H4 (cell line): ENCODE results near the gene HOMER2. TPM values are rescaled to one million over a fixed set of nuclear protein-coding genes. Genes with fewer than 3 reads are reported as not detected.

ENCODE experiments used
- DNase-seq: peaks from one replicate; pipeline ENCODE4 v3.0.0-alpha.2; 2015; ENCODE audit warnings: low spot score
- total RNA-seq: library from RNA; depleted of rRNA; stranded (reverse); fragments of >200 nt; shearing (Covaris generic); gene quantifications from 2 replicates; pipeline ENCODE4 v1.2.3, GENCODE V29; 2014

The HOMER2 gene
- total RNA-seq, 1 experiment from 2014 or later = 16.0 TPM

DNA sequence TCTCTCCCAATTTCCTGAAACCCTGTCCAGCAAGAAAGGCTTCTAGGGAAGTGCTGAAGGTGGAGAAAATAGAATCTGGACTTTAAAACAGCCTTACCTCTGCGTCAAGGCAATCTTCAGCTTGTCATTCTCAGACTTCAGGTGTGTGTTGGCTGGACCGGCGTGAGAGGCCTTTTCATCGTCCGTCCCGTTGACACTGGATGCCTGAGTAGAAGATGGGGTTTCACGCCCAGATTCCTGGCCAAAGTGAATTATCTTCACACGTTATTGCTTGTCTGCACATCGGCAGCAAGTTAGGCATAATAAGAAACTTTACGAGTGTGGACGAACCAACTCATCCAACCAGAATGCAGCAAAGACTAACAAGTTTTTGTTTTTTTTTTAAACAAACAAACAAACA, 93.6 kb downstream of the HOMER2 start:
- DNase-seq = no peak

DNA sequence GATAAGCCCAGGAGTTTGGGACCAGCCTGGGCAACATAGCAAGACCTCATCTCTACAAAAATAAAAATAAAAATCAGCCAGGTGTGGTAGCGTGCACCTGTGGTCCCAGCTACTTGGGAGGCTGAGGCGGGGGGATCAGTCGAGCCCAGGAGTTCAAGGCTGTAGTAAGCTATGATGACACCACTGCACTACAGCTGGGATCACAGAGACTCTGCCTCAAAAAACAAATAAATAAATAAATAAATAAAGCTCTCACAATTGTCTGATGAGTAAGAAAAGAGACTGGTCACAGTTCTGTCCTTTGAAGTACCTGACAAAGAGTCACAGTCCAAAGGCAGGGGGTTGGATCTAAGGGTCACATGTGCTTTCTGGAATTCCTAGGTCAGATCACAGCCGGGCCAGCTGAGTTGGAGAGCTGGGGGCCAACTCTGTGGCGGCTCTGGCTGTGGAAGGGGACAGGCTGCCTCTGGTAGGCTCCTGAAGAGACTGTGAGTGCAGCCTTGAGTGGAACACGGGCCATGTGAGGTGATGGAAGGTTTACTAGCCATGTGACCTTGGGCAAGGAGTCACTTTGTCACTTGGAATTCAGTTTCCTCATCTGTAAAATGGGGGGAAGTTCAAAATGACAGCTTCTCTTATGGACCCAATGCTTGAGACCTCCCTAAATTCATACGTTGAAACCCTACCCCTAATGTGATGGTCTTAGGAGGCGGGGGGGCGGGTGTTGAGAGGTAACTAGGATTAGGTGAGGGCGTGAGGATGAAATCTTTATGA, 95.9 kb downstream of the HOMER2 start:
- DNase-seq = no peak

DNA sequence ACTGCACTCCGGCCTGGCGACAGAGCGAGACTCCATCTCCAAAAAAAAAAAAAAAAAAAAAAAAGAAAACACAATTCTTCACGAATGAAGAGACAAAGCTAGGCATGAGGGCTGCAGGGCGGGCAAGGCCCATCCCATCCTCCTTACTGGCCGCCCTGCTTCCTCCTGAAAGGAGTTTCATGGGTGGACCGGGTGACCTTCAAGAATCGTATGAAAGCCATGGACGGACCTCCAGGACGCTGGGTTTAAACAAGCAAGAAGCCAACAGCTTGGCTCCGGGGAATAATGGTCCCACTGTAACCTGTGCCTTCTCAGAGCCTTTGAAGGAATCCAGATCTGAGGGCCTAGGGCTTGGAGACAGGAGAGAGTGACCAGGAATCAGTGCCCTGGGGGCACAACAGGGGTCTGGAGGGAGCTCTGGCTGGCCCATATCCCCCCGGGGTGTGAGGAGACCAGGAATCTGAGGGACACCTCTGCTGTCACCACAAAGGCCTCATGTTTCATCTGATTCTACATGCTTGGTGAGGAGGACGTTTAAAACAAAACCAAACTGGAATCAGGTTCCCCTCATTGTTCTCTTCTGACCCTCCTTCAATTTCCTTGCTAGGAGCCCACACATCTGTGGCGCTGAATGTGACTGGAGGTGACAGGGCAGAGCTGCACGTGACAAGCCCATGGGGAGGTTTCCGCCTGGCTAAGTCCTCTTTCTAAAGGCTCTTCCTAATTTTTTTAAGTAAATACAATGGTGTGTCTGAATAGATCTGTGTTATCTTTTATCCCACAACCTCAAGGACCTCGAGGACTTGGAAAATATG, 97.0 kb downstream of the HOMER2 start:
- no peak for DNase-seq

DNA sequence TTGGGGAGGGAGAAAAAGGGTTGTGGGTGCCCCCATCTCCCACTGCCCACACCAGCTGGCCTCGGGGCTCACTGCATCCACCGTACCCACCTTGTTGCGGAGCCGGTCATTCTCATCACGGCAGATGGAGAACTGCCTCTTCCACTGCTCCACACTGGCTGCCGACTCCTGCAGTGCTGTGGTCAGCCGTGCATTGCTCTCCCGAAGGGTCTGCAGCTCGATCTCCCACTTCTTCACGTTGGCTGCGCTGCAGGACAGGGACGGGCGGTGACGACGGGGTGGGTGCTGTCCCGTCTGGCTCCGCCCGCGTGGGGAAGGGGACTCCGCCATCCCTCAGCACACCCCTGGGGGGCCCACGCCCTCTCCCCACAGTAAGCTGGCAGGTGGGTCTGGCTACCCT, 98.0 kb downstream of the HOMER2 start:
- DNase-seq = no peak

DNA sequence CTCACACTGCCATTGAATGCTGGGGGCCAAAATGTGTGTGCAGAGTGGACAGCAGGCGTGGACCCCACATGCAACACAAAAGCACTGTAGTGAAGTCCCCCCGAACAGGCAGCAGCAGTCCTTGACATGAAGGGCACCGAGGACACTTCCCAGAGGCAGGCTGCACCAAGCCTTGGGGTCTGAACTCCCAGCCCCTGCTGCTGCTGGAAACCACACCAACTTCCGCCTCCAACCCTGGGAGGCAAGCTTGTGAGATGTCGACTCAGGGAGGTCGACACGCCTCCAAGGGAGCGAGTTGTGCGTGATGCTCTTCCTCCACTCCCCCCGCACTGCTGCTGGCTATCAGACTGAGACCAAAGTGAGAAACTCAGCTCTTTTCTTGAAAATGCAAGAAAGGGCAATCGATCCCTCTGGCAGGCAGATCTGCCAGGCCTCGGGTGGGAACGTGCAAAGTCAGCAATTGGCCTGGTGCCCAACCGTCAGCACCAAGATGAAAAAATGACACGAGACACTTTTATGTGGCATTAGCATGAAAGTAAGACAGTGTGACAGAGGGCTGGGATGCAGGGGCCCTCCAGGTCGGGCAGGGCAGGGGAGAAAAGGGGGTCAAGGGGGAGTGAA, 99.5 kb downstream of the HOMER2 start:
- no peak for DNase-seq

DNA sequence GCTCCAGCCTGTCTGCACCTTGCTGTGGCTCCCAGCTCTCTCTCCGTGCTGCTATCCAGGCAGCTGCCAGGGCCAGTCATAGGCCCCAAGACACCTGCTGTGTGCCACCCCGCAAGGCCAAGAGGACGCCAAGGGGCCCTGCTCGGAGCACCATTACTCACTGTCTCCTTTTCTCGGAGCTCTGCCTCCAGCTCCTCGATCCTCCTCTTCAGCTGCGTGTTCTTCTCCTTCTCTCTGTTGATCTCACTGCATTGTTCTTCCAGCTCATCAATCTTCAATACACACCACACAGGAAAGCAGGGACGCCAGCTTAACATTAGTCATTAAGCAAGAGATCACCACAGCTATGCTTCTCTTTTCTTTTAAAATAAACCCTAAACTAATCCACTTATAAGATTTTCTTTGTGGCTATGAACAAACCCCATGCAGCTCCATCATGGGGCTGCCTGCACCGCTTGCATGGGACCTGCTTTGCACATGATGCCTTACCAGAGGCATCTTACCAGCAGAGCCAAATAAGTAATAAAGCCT, 100.5 kb downstream of the HOMER2 start:
- no peak for DNase-seq

DNA sequence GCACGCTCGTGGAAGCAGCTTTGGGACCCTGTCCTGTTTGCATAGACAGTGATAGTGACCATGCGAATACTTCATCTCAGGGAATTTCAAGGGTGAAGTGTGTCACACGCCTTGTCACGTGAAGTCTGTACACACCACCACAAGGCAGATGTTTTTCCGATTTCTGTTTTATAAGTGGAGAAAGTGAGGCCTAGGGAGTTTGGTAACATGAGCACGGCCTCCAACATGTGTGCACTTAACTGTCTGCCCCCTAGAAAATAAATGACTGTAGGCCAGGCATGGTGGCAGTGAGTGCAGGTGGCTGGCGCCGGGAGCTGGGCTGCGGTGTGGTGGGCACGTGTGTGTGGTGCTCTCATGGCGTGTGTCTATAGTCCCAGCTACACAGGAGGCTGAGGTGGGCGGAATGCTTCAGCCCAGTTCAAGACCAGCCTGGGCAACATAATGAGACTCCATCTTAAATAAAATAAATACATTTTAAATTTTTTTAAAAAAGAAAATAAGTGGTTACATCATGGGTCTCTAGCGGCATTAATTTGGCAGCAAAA, 101.1 kb downstream of the HOMER2 start:
- no peak for DNase-seq

DNA sequence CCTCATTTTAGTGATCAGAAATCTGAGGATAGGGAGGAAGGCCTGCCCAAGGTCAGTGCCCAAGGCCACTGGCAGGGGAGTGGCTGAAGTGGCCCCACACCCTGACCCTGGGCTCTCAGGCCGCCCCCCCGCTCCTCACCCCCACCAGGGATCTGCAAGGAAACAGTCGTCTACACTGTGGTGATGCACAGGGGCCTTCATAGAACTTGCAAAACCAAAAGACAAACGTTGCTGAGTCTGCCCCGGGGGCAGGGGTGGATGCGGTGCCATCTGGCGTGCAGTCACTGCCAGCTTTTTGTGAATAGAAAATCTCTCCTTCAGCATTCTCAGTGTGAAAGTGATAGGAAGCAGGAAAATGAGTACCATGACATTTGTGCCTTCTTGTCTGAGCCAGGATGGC, 101.8 kb downstream of the HOMER2 start:
- DNase-seq = no peak

DNA sequence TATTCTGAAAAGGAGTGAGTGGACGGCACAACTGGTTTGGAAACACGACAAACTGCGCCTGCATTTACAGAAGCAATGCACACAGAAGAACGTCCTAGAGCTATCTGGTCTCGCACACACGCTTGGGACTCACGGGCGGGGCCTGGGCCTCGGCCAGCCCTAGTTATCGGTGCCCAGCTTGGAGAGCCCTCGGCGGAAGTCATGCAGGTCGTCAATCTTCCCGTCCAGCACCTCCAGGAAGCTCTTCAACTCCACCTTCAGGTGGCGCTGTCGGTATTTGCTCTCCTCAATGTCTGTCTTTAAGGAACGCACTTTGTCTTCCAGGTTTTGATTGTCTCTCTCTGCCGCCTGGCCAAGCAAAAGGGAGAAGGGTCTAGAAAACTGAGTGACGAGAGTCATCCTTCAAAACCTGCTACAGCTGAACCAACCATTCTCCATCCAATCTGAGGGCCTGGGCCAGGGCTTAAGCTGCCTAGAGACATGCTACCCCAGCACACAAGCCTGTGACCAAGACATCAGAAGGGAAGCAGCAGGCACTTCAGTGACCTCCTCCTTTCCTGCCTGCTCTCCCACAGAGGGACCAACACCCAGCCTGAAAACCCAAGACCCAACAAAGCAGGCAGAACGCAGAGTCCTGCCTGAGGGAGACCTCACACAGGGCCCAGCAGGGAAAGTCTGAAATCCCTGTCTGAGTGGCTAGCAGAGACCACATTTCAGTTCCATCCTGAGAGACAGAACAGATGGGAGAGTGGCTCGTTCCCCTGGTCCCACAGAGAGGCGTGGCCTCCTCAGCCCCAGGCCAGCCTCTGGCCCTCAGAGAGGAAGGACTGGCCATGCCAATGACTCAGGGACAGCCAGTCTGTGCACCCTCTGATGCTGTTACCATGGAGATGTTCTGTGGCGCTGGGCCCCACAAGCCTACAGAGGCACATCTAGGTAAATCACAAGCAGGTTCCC, 102.7 kb downstream of the HOMER2 start:
- peak; percentile 21 for DNase-seq

DNA sequence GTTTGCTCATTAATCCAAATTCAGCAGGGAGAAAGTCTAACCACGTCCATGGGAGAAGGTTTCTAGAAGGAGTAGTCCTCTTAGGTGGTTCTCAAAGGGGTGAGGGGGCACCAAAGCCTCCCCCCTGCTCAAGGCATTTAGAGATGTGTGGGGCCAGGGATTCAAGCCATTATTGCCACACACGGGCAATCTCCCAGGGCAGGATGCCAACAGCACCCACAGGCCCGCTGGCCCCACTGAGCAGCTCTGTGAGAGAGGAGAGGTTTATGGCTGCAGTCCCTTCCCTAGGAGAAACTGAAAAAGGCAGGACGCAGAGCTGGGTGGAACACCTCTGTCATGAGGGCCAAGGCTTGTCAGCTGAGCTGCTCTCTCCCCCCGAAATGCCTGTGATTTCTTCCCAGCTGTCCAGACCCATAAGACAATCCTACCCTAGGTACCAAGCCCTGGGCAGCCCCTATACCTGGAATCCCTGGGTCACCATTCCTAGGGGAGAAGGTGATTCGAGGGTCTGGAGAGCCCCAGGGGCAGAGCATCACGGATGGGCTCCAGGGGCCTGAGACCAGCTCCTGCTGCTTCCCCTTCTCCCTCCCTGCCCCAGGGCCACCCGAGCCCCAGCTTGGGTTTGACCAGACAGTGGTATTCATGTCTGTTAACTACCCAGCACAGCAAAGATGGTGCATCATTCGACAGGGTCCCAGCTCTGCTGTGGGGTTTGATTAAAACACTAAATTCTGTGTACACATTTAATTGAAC, 104.1 kb downstream of the HOMER2 start:
- no peak for DNase-seq

DNA sequence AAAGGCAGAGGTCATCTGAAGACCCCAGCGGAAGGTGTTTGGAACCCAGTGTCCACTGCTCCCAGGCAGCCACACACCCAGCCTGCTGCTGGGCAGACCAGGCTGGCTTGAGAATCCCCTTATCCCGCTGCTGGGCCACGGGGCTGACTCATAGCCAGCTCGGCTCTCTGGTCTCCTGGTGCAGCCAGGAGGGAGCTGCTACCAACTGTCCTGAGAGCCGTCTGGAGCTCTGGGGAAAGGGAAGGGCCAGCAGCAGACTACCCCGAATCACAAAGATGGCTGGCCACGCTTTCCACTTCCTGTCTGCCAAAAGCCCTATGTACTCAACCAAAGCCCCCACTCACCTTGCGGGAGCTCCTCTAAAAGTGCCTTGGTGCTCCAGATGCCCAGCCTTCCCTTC, 104.8 kb downstream of the HOMER2 start:
- no peak for DNase-seq

DNA sequence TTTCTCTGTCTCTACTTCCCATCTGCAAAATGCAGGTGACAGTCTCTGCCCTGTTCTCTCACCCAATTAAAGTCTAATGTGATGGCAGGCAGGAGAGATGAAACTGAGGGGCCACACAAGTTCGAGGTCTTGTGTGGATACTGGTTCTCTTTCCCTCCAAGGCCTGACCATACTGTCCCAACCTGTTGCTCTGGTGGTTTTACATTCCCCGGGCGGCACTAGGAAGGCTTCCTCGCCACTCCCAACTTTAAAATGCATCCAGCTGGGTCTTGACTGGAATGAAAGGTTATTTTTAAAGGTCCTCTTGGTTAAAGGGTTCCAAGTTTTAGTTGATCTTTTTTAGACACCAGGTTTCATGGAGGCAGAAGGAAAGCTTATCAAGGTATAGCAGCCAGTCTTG, 105.9 kb downstream of the HOMER2 start:
- DNase-seq = no peak

DNA sequence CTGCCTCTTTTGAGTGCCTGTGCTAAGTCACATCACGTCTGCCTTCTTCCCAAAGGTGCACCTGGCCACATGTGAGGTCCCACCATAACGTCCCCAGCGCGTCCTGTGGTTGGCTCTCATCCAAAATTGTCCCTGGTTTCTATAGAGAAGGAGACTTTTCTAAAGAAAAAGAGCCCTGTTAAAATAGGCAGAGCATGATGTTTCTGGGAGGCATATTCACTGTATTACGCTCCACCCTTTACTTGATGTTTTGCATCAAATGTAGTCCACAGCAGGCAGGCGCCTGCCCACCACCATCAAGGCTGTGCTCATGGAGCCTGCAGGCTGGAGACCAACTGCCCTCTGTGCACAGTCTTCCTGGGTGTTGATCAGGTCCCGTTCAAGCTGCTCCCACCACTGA, 106.8 kb downstream of the HOMER2 start:
- no peak for DNase-seq

DNA sequence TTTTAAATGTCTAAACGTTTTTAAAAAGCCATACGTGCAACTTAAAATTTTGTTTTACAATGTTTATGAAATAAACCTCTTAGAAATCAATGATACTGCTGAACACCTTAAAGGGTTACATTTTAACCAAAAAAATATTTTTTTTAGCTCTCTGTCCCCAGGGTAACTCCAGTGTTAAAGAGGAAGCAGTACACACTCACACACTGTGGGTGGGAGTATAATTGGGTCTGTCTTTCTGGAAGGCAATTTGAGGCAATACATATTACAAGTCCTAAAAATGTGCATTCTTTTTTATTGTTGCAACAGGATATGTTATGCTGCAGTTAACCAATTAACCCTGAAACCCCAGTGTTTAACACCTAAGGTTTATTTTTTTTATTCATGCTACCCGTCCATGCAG, 109.0 kb downstream of the HOMER2 start:
- no peak for DNase-seq

DNA sequence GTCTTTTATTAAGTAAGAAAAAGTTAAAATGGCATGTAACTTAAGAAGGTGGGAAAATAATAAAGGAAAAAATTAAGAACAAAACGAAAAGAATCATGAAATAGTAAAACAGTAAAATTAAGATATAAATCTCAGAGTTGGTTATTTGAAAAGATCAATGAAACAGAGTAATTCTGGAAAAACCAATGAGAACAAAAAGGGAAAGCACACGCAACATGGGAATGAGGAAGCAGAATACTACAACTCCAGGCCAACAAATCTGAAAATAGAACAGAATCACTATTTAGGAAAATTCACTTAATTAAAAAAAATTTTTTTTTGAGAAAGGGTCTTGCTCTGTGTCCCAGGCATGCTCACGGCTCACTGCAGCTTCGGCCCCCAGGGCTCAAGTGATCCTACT, 112.4 kb downstream of the HOMER2 start:
- no peak for DNase-seq

DNA sequence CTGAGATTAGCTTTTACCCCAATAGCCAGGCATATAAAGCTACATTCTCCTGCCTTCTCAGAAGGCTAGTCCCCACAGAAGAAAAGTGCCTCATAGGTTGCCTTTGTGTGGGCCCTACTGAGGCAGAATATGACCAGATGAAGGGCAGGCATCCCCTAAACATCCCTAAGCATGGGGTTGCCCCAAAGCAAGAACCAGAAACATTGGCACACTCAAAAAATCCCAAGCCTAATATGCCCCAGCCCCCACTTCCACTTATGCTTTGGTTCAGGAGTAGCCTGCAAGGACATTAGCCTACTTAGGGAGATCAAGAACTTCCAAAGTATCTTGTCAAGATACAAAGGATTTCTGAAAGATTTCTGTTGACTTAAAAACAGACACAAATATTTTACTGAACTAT, 113.4 kb downstream of the HOMER2 start:
- DNase-seq = no peak

DNA sequence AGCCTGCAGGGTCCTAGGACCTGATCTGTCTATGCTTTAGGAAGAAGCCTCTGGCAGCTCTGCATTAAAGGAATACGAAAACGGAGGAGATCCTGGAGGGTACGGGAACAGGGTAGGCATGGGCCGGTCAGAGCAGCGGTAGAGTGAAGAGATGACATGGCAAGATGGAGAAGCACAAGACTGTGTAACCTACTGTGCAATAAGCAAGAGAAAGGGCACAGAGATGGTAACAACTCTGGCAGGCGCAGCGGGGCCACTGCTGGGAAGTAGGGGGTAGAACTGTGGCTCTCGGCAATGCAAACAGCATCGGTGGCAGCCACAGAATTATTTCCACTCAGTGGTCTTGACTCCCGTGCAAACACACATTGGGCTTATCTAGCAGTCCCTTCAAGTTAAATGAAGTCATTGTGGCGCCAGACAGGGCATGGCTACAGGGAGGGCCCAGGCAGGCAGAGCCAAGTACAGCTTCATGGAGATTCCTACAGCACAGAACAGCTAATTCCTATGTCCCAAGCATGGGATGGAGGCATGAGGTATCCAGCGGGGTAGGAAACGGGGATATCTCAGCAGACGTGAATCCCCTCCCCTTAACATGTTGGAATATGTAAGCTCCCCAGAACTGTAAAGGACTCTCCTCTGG, 114.3 kb downstream of the HOMER2 start:
- DNase-seq = no peak

DNA sequence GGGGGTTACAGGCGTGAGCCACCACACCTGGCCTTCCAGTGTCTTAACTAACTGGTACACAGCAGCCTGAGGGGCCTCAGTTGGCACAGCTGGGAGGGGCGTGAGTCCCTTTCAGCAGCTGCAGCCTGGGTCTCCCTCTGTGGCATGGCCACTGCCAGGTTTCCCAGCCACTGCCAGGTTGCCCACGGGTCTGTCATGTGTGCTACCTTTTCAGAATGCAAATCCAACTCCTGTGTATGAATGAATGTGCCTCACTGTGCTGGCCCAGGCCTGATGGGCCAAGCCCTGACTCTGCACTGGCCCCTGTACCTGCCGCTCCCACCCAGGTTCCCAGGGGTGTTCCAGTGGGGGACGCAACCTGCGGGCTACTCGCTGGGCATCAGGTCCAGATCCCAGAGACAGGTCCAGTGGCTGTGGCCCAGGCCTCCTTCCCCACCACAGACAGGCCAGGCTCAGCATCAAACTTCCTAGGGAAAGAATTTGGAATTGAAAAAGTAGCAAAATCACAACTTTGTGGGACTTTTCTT, 117.1 kb downstream of the HOMER2 start:
- no peak for DNase-seq

DNA sequence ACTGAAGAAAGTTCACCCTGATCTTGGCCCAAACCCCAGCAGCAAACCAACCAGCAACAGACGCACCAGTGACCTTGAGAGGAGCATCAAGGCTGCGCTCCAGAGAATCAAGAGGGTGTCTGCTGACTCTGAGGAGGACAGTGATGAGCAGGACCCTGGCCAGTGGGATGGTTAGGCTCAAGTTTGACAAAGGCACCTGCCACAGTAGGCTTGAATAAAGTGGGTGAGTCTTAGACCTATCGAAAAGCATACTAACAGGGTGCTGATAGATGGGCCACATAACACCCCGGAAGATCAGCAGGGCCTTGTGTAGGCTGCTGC, 119.2 kb downstream of the HOMER2 start:
- no peak for DNase-seq
